ENCODE measurements around the gene CELA1.
"Not testable (repeated sequence)": the region's sequence is repeated elsewhere in the genome, so short reads cannot be mapped to it uniquely, and the experiment has no call there.

Gene CELA1

GRCh38 chr12:51318057-51318806 is 28.2 kb downstream of the CELA1 start:
- not testable (repeated sequence) for DNase-seq (ENCODE audit: low read depth in 3 of 3)

GRCh38 chr12:51311389-51311788 is 35.1 kb downstream of the CELA1 start:
- no peak for DNase-seq (ENCODE audit: low read depth in 3 of 3)

GRCh38 chr12:51307655-51308593 is 38.6 kb downstream of the CELA1 start:
- DNase-seq (ENCODE audit: low read depth in 3 of 3): no peak

GRCh38 chr12:51306507-51306906 is 40.0 kb downstream of the CELA1 start:
- no peak for DNase-seq (ENCODE audit: low read depth in 3 of 3)

GRCh38 chr12:51300768-51301167 is 45.7 kb downstream of the CELA1 start:
- DNase-seq (ENCODE audit: low read depth in 3 of 3): not testable (repeated sequence)

GRCh38 chr12:51295651-51296050 is 50.8 kb downstream of the CELA1 start:
- no peak for DNase-seq (ENCODE audit: low read depth in 3 of 3)

GRCh38 chr12:51294097-51294496 is 52.4 kb downstream of the CELA1 start:
- not testable (repeated sequence) for DNase-seq (ENCODE audit: low read depth in 3 of 3)

GRCh38 chr12:51293696-51294095 is 52.8 kb downstream of the CELA1 start:
- no peak for DNase-seq (ENCODE audit: low read depth in 3 of 3)

GRCh38 chr12:51291603-51292513 is 54.6 kb downstream of the CELA1 start:
- not testable (repeated sequence) for DNase-seq (ENCODE audit: low read depth in 3 of 3)

- no peak for DNase-seq (ENCODE audit: low read depth in 3 of 3)
Observed at GRCh38 chr12:51285843-51286242, 60.6 kb downstream of the CELA1 start.

- DNase-seq (ENCODE audit: low read depth in 3 of 3): no peak
Observed at GRCh38 chr12:51281202-51281924, 65.1 kb downstream of the CELA1 start.
